ENCODE measurements around the gene CCDC50. TPM values are rescaled to one million over a fixed set of nuclear protein-coding genes. Genes with fewer than 3 reads are reported as not detected.

The CCDC50 gene
- total RNA-seq, 2 donors from 2014 or later = 41.8 to 48.6 TPM

GRCh38 chr3:191301782-191302411 lies 27.3 kb upstream of the CCDC50 start:
- Histone ChIP-seq H3K4me3 (ENCODE audit: low read length) (no peak overlapping the region), H3K27ac (ENCODE audit: low read depth, low read length) (no peak overlapping the region), H3K36me3 (ENCODE audit: control insufficient read depth, insufficient read depth, low read length) (no peaks in the 10 kb centered on the region), H3K9ac (ENCODE audit: extremely low read depth, low read length, poor library complexity, severe bottlenecking) (no peak overlapping the region), H3K9me3 (ENCODE audit: control insufficient read depth, low read length) (no peaks in the 10 kb centered on the region), H3K4me1 (ENCODE audit: control insufficient read depth, insufficient read depth, low read length) (no peaks in the 10 kb centered on the region), H3K27me3 (ENCODE audit: control insufficient read depth, insufficient read depth, low read length, poor library complexity, severe bottlenecking) (no peaks in the 10 kb centered on the region)
- Mint-ChIP-seq H3K4me3 (no peak overlapping the region), H3K27me3 (ENCODE audit: insufficient read depth) (no peaks in the 10 kb centered on the region), H3K36me3 (ENCODE audit: low read depth) (no peaks in the 10 kb centered on the region), H3K4me1 (peaks cover 22% of the 10 kb centered on the region), H3K27ac (peak overlapping the region; percentile 35), H3K9me3 (no peaks in the 10 kb centered on the region)
- no peak for TF ChIP-seq CTCF (conservative IDR thresholded peaks at IDR 0.05)
- DNase-seq = no peak
- 87 to 88% methylated on average over 4 to 5 of the region's 5 CpGs for WGBS, 2 experiments (ENCODE audit: insufficient coverage in 1 of 2, insufficient read length in 1 of 2)

- H3K27me3 Mint-ChIP-seq (ENCODE audit: insufficient read depth) = no peaks in the 10 kb centered on the region
- Histone ChIP-seq H3K36me3 (ENCODE audit: control insufficient read depth, insufficient read depth, low read length) (no peaks in the 10 kb centered on the region), H3K4me1 (ENCODE audit: control insufficient read depth, insufficient read depth, low read length) (no peaks in the 10 kb centered on the region), H3K4me3 (ENCODE audit: low read length) (no peak overlapping the region), H3K9ac (ENCODE audit: extremely low read depth, low read length, poor library complexity, severe bottlenecking) (no peak overlapping the region), H3K9me3 (ENCODE audit: control insufficient read depth, low read length) (no peaks in the 10 kb centered on the region), H3K27ac (ENCODE audit: low read depth, low read length) (no peak overlapping the region), H3K27me3 (ENCODE audit: control insufficient read depth, insufficient read depth, low read length, poor library complexity, severe bottlenecking) (no peaks in the 10 kb centered on the region)
- DNase-seq = no peak
- peaks cover 22% of the 10 kb centered on the region for H3K4me1 Mint-ChIP-seq
- H3K27ac Mint-ChIP-seq = no peak overlapping the region
- WGBS, 2 experiments (ENCODE audit: insufficient coverage in 1 of 2, insufficient read length in 1 of 2) = 97 to 100% methylated on average over 1 to 2 of the region's 2 CpGs
- no peaks in the 10 kb centered on the region for H3K9me3 Mint-ChIP-seq
- H3K36me3 Mint-ChIP-seq (ENCODE audit: low read depth) = no peaks in the 10 kb centered on the region
- H3K4me3 Mint-ChIP-seq = no peak overlapping the region
- no peak for TF ChIP-seq CTCF (conservative IDR thresholded peaks at IDR 0.05)
These were observed 26.7 kb upstream of the CCDC50 start for GRCh38 chr3:191302451-191302850.

- no peak overlapping the region for H3K27ac ChIP-seq (ENCODE audit: low read depth, low read length)
- H3K9me3 Mint-ChIP-seq = no peaks in the 10 kb centered on the region
- WGBS, 2 experiments (ENCODE audit: insufficient coverage in 1 of 2, insufficient read length in 1 of 2) = 94 to 100% methylated on average over 3 of the region's 3 CpGs
These were observed 25.6 kb upstream of the CCDC50 start for GRCh38 chr3:191303596-191303995.

More at GRCh38 chr3:191303596-191303995, 25.6 kb upstream of the CCDC50 start:
- Mint-ChIP-seq H3K36me3 (ENCODE audit: low read depth) (no peaks in the 10 kb centered on the region), H3K4me3 (no peak overlapping the region), H3K4me1 (peaks cover 17% of the 10 kb centered on the region), H3K27ac (no peak overlapping the region), H3K27me3 (ENCODE audit: insufficient read depth) (no peaks in the 10 kb centered on the region)
- Histone ChIP-seq H3K4me1 (ENCODE audit: control insufficient read depth, insufficient read depth, low read length) (no peaks in the 10 kb centered on the region), H3K4me3 (ENCODE audit: low read length) (no peak overlapping the region), H3K9ac (ENCODE audit: extremely low read depth, low read length, poor library complexity, severe bottlenecking) (no peak overlapping the region), H3K36me3 (ENCODE audit: control insufficient read depth, insufficient read depth, low read length) (no peaks in the 10 kb centered on the region), H3K9me3 (ENCODE audit: control insufficient read depth, low read length) (no peaks in the 10 kb centered on the region), H3K27me3 (ENCODE audit: control insufficient read depth, insufficient read depth, low read length, poor library complexity, severe bottlenecking) (no peaks in the 10 kb centered on the region)
- no peak for DNase-seq
- no peak for TF ChIP-seq CTCF (conservative IDR thresholded peaks at IDR 0.05)
